ENCODE data around the gene C10orf71.

The C10orf71 gene

GRCh38 chr10:49318755-49319154, 19.8 kb downstream of the C10orf71 start:
- no peak for DNase-seq (ENCODE audit: low read depth)

GRCh38 chr10:49319206-49319605, 20.2 kb downstream of the C10orf71 start:
- no peak for DNase-seq (ENCODE audit: low read depth)

GRCh38 chr10:49320191-49320590, 21.2 kb downstream of the C10orf71 start:
- no peak for DNase-seq (ENCODE audit: low read depth)

GRCh38 chr10:49321021-49321420, 22.1 kb downstream of the C10orf71 start:
- no peak for DNase-seq (ENCODE audit: low read depth)

- DNase-seq (ENCODE audit: low read depth), result no peak
Observed at GRCh38 chr10:49322371-49323170, 23.6 kb downstream of the C10orf71 start.

GRCh38 chr10:49323171-49323895, 24.4 kb downstream of the C10orf71 start:
- DNase-seq (ENCODE audit: low read depth), result no peak

GRCh38 chr10:49323896-49324270, 24.9 kb downstream of the C10orf71 start:
- DNase-seq (ENCODE audit: low read depth), result no peak

GRCh38 chr10:49324711-49325110, 25.7 kb downstream of the C10orf71 start:
- DNase-seq (ENCODE audit: low read depth), result no peak

- DNase-seq (ENCODE audit: low read depth), result no peak
Observed at GRCh38 chr10:49325131-49325915, 26.4 kb downstream of the C10orf71 start.

GRCh38 chr10:49325916-49326783, 27.2 kb downstream of the C10orf71 start:
- no peak for DNase-seq (ENCODE audit: low read depth)

- DNase-seq (ENCODE audit: low read depth), result no peak
Observed at GRCh38 chr10:49327036-49327813, 28.3 kb downstream of the C10orf71 start.

- DNase-seq (ENCODE audit: low read depth), result no peak
Observed at GRCh38 chr10:49328401-49329145, 29.6 kb downstream of the C10orf71 start.

GRCh38 chr10:49329146-49329505, 30.2 kb downstream of the C10orf71 start:
- DNase-seq (ENCODE audit: low read depth), result no peak

GRCh38 chr10:49330127-49330665, 31.2 kb downstream of the C10orf71 start:
- DNase-seq (ENCODE audit: low read depth), result no peak

GRCh38 chr10:49331431-49331830, 32.5 kb downstream of the C10orf71 start:
- no peak for DNase-seq (ENCODE audit: low read depth)

GRCh38 chr10:49332333-49332732, 33.4 kb downstream of the C10orf71 start:
- DNase-seq (ENCODE audit: low read depth), result no peak

- DNase-seq (ENCODE audit: low read depth), result no peak
Observed at GRCh38 chr10:49332768-49333167, 33.8 kb downstream of the C10orf71 start.

- no peak for DNase-seq (ENCODE audit: low read depth)
Observed at GRCh38 chr10:49333192-49333591, 34.2 kb downstream of the C10orf71 start.

- no peak for DNase-seq (ENCODE audit: low read depth)
Observed at GRCh38 chr10:49334964-49335363, 36.0 kb downstream of the C10orf71 start.

Measured in stimulated activated CD8-positive, alpha-beta memory T cell treated with anti-CD3 and anti-CD28 coated beads, Interleukin-15, amount 100 ng/mL, for 1 hour (primary cell).